Mucosa of descending colon (tissue), 3 donors: Measurements from ENCODE around the gene PADI1. TPM values are rescaled to one million over a fixed set of nuclear protein-coding genes. Genes with fewer than 3 reads are reported as not detected.

Experiments used
- ATAC-seq: fragments of 200-7000 bp; cut with Tn5 transposase; one replicate; pipeline ENCODE4 v1.9.1; 2020; ENCODE audit warnings: mild to moderate bottlenecking, moderate library complexity
- DNase-seq, 3 donors: peaks; one replicate each; pipeline ENCODE4 v3.0.0-alpha.2; 2020
- H3K36me3 ChIP-seq: fragments of 200-600 bp; one replicate; pipeline ENCODE4 v1.8.0; 2021; ENCODE audit warnings: low read depth, mild to moderate bottlenecking
- H3K4me1 ChIP-seq: fragments of 200-600 bp; one replicate; pipeline ENCODE4 v1.8.0; 2021; ENCODE audit warnings: low read depth, mild to moderate bottlenecking
- H3K4me3 ChIP-seq: fragments of 200-600 bp; one replicate; pipeline ENCODE4 v1.8.0; 2021; ENCODE audit warnings: mild to moderate bottlenecking
- H3K9me3 ChIP-seq: fragments of 200-600 bp; one replicate; pipeline ENCODE4 v1.8.0; 2021; ENCODE audit warnings: mild to moderate bottlenecking
- intact Hi-C, 2 donors: fragments of 100-400 bp; cut with DNase I in 1 of 2; cut with micrococcal nuclease in 1 of 2; formaldehyde crosslinking; loops; one replicate each; pipeline versions ENCODE4 v1.11.0 to v1.11.1; 2022; cut with DNase I, micrococcal nuclease
- total RNA-seq, 3 donors: library from RNA; stranded (reverse); fragmentation: NEBNext Ultra II Directional in 2 of 3; extraction: Animal tissue kit (Norgen Biotek cat#: 25700) in 2 of 3; gene quantifications; one replicate each; pipeline versions ENCODE4 v1.2.1 to v1.2.4, GENCODE V29; 2021 to 2023
- TF ChIP-seq, protein P1 (sequence below): fragments of 200-600 bp; IDR thresholded peaks from one replicate; pipeline ENCODE4 v1.8.0; 2022; ENCODE audit warnings: antibody characterized with exemption, mild to moderate bottlenecking
- donor health status: DM: no; HTN: no; CAD: no; lungs with moderate emphysema.
- donor health status: DM: no; HTN: no; CAD: no.
- donor health status: DM: no; HTN: yes; CAD: no.

PADI1 gene
- total RNA-seq, 3 donors from 2014 or later: 0.25 to 0.65 (median 0.38) TPM

- Histone ChIP-seq H3K4me1 (no peaks in the 10 kb centered on the region), H3K9me3 (no peaks in the 10 kb centered on the region), H3K36me3 (no peaks in the 10 kb centered on the region), H3K4me3 (no peak overlapping the region)
- intact Hi-C loops: no loop called here
- TF ChIP-seq, protein P1, sequence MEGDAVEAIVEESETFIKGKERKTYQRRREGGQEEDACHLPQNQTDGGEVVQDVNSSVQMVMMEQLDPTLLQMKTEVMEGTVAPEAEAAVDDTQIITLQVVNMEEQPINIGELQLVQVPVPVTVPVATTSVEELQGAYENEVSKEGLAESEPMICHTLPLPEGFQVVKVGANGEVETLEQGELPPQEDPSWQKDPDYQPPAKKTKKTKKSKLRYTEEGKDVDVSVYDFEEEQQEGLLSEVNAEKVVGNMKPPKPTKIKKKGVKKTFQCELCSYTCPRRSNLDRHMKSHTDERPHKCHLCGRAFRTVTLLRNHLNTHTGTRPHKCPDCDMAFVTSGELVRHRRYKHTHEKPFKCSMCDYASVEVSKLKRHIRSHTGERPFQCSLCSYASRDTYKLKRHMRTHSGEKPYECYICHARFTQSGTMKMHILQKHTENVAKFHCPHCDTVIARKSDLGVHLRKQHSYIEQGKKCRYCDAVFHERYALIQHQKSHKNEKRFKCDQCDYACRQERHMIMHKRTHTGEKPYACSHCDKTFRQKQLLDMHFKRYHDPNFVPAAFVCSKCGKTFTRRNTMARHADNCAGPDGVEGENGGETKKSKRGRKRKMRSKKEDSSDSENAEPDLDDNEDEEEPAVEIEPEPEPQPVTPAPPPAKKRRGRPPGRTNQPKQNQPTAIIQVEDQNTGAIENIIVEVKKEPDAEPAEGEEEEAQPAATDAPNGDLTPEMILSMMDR: no peak
- DNase-seq (peak in 1 of 3 donors; percentile 25), ATAC-seq (no peak)
Measured at GRCh38 chr1:17196496-17197185, 8.3 kb upstream of the PADI1 start.

- Histone ChIP-seq H3K4me3 (no peak overlapping the region), H3K9me3 (no peaks in the 10 kb centered on the region), H3K4me1 (no peaks in the 10 kb centered on the region), H3K36me3 (no peaks in the 10 kb centered on the region)
- intact Hi-C loops: no loop called here
- ATAC-seq (no peak), DNase-seq (peak in 2 of 3 donors; percentile 9 to 14)
- TF ChIP-seq, protein P1: no peak
Measured at GRCh38 chr1:17197696-17198095, 7.2 kb upstream of the PADI1 start.

- intact Hi-C loops: no loop called here
- ATAC-seq (no peak), DNase-seq (peak in 2 of 3 donors; percentile 7 to 13)
- Histone ChIP-seq H3K4me1 (no peaks in the 10 kb centered on the region), H3K4me3 (no peak overlapping the region), H3K9me3 (no peaks in the 10 kb centered on the region), H3K36me3 (no peaks in the 10 kb centered on the region)
- TF ChIP-seq, protein P1: no peak
Measured at GRCh38 chr1:17198476-17199258, 6.3 kb upstream of the PADI1 start.

DNA sequence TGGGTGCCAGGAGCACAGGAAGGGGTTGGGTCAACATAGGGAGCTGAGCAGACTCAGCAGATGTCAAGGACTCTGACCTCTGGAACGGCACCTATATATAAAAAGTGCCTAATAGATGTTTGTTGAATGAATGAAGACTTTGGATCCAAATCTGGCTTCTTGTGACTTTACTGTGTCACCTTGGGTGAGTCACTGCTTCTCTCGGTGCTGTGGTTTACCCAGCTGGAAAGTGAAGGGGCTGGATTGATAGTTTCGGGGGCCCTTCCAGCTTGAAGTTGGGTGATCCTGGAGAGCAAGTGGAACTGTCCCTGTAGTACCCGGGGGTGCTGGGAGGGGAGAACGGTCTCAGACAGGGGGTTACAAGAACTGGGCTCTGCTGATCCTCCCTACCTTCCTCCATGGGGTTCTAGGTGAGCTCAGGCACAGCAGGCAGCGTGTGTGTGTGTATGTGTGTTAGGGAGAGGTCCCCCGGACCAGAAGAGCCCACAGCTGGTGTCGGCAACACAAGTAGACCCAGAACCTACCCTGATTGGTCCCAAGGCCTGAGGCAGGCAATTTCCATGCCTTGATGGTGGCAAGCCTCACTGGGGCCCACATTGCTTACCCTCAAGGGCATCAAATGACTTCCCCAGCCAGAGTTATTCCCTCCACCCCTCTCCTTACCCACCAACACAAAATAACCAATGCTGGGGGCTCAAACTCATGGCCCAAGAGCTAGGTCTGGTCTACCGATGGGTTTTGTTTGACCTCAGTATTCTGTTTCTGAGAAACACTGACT is 5.5 kb upstream of the PADI1 start:
- Histone ChIP-seq H3K9me3 (no peaks in the 10 kb centered on the region), H3K4me1 (no peaks in the 10 kb centered on the region), H3K4me3 (no peak overlapping the region), H3K36me3 (no peaks in the 10 kb centered on the region)
- DNase-seq: peak in 2 of 3 donors; percentile 6 to 9
- peak; percentile 23 for ATAC-seq
- intact Hi-C loops: no loop called here
- TF ChIP-seq, protein P1: no peak

- H3K4me1 ChIP-seq: no peaks in the 10 kb centered on the region
- H3K36me3 ChIP-seq: no peaks in the 10 kb centered on the region
- no peaks in the 10 kb centered on the region for H3K9me3 ChIP-seq
- DNase-seq: no peak
- intact Hi-C loops: no loop called here
- TF ChIP-seq, protein P1: no peak
- ATAC-seq: no peak
- H3K4me3 ChIP-seq: no peak overlapping the region
Measured at GRCh38 chr1:17200246-17200645, 4.7 kb upstream of the PADI1 start.
